Fibroblast of mammary gland (primary cell): Measurements from ENCODE around the gene GET3.
"Not testable (repeated sequence)": the region's sequence is repeated elsewhere in the genome, so short reads cannot be mapped to it uniquely, and the experiment has no call there.

Source experiments
- DNase-seq: peaks from one replicate; pipeline ENCODE4 v3.0.0-alpha.2; 2010; ENCODE audit warnings: low read depth
- H3K4me3 ChIP-seq: 2 replicates; pipeline ENCODE4 v1.5.1; 2011; ENCODE audit warnings: low read depth, mild to moderate bottlenecking, low read length, moderate library complexity; ENCODE audit not compliant: control insufficient read depth
- CTCF ChIP-seq: conservative IDR thresholded peaks from 2 replicates; pipeline ENCODE4 v1.5.1; 2011; ENCODE audit warnings: low read depth, low read length, inconsistent platforms; ENCODE audit not compliant: control insufficient read depth, insufficient read depth

Gene GET3

GRCh38 chr19:12723641-12724426 lies 13.5 kb upstream of the GET3 start, which contains the start of gene TNPO2:
Gene TNPO2 (minus strand): TSS chr19:12723932. CDS start chr19:12720977, 2,955 bp downstream.
- H3K4me3 ChIP-seq, result peak within 1 kb of the TSS; percentile 93
- DNase-seq, result peak; percentile 64
- no peak for TF ChIP-seq CTCF

DNA sequence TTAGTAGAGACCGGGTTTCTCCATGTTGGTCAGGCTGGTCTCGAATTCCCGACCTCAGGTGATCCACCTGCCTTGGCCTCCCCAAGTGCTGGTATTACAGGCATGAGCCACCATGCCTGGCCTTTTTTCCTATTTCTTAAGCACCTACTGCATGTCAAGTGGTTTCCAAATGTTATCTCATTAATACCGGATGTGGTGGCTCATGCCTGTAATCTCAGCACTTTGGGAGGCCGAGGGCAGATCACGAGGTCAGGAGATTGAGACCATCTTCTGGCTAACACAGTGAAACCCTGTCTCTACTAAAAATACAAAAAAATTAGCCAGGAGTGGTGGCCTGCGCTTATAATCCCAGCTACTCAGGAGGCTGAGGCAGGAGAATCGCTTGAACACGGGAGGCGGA lies 11.7 kb upstream of the GET3 start:
- not testable (repeated sequence) for H3K4me3 ChIP-seq, DNase-seq

DNA sequence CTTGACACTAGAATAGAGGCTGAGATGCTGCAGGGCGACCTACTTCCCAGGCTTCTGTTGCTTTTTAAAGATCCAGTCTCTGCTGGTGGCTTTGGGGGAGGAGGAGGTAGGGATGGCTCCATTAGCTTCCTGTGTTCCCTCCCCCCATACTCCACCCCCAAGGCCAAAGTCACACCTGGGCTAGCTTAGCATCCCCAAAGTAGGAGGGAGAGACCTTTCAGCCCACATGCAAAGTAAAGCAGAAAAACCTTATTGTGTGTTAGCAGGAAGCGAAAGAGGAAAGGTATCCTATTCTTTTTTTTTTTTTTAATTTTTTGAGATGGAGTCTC lies 10.3 kb upstream of the GET3 start:
- TF ChIP-seq CTCF, result no peak
- no peak overlapping the region for H3K4me3 ChIP-seq
- no peak for DNase-seq

GRCh38 chr19:12727745-12728433 lies 9.4 kb upstream of the GET3 start:
- TF ChIP-seq CTCF, result no peak
- DNase-seq, result no peak
- no peak overlapping the region for H3K4me3 ChIP-seq

GRCh38 chr19:12730064-12730463 lies 7.2 kb upstream of the GET3 start:
- H3K4me3 ChIP-seq, result no peak overlapping the region
- TF ChIP-seq CTCF, result no peak

DNA sequence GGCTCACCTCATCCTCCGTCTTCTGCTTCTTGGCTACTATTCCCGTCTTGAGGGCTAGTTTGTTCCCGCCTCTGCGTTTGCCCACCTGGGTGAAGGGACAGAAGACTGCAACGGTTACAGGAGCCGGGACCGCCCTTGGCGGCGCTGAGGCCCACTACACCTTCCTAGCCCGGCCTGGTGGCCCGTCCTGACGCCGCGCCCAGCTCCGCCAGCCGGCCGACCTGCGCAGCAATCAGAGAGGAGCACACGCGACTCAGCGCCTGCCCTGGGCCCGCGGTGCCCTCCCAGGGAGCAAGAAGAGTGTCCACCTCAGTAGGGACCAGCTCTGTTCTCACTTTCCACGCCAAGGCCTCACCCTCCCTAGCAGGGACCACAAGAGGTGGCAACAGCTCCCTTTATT lies 6.0 kb upstream of the GET3 start:
- TF ChIP-seq CTCF, result no peak
- H3K4me3 ChIP-seq, result no peak overlapping the region
- no peak for DNase-seq

More at GRCh38 chr19:12730064-12730463, 7.2 kb upstream of the GET3 start:
- DNase-seq, result no peak
